ENCODE results near the gene ZIM2. TPM values are rescaled to one million over a fixed set of nuclear protein-coding genes. Genes with fewer than 3 reads are reported as not detected.

The ZIM2 gene
- total RNA-seq, 2 experiments from 2014 or later, result not detected

Other genes starting within 250 kb of the ZIM2 start
- gene ZNF71, start 245.4 kb downstream of the ZIM2 start, total RNA-seq, result 1 to 10 TPM; 5.4 TPM
- gene SMIM17, start 197.6 kb downstream of the ZIM2 start, total RNA-seq, result not detected
- gene ZNF835, start 169.0 kb downstream of the ZIM2 start, total RNA-seq, result 1 to 10 TPM; 5.0 to 5.2 TPM
- gene PEG3, start within 50 bp of the ZIM2 start, total RNA-seq, result under 1 TPM; 0.14 to 0.16 TPM

Data from activated naive CD8-positive, alpha-beta T cell treated with anti-CD3 and anti-CD28 coated beads for 36 hours (primary cell).